GM19324 (cell line): ENCODE data around the gene CERS5.
"Not testable (repeated sequence)": the region's sequence is repeated elsewhere in the genome, so short reads cannot be mapped to it uniquely, and the experiment has no call there.

Source experiments
- ATAC-seq: cut with Tn5 transposase; IDR thresholded peaks from one replicate; pipeline ENCODE4 v1.9.1; 2021; ENCODE audit warnings: mild to moderate bottlenecking, moderate library complexity; ENCODE audit not compliant: unreplicated experiment, low FRiP score

The CERS5 gene

DNA sequence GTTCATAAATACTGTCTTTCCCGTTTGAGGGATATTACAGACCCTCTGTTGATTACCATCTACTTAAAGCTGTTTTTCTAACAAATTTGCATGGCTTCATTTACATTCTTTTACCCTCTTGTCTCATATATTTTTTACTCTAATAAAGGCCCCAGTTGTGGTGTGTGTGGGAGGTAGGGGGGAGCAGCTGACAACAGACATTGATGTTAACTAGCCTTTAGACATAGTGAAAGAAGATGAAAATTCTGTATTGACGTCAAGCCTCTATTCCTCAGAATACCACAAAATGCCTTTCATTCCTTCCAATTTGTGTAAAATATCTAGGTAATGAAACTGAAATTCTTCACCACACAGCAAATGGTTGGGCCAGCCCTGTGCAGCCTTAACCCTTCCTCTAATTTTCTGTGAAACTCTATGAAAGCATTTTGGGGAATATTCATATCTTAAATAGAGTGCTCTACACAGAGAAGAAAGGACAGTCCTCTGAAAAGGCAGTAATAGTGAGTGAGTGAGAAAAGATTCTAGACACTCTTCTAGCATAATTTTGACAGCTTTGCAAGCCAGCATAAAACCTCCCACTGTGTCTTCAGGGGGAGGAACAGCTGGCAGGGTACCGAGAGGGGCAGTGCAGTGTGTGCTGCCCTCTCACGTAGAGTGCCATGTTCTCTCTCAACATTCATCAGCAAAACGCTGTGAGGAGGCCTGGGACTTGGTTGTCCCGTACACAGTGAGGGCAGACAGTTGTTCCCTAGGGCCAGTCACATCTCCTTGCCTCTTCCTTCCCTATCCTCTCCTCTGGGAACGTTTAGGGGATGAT, 20.1 kb upstream of the CERS5 start:
- no peak for ATAC-seq

DNA sequence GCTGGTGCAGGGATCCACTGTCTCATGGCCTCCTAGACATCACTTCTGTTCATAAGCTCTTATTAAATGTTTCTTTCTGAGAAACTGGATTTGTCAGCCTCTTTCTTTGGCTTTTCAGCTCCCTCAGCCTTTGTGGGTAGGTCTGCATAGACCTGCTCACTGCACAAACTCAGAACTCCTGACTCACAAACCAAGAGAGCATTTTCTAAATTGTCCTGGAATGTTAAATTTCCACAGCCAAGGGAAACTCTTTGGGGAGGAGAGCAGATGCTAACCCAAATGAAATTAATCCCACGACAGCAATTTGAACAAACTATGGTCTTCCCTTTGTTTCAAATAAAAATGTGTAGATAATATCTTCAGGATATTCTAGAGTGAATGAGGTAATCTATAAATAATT, 19.5 kb upstream of the CERS5 start:
- no peak for ATAC-seq

DNA sequence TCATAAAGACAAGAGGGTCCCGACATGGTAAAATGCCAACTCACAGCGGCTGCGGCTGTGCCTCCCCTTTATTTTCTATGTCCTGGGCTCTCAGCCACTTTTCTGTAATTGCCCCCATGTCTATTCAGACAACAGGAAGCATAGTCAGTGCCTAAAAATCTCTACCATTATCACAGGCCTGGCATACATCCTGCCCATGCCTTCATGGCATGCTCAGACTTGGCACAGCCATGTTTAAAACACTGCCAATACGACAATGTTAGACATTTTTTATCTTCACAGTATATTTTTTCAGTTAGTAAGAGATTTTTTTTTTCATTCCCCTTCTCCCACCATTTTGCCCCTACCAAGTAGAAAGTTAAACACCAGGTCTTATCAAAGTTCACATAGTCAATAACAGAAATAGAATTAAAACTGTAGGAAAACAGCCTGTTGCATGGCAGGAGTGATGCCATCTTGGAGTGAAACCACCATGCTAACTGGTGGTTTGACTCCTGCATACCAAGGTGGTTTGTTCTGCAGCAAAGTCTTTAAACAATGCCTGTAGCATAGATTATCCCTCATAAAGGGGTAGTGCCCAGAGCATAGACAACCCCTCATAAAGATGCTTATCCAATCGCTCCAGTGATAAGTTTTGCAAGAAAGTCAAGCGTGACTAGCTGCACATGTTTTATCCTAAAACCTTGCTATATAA, 18.9 kb upstream of the CERS5 start:
- ATAC-seq, result no peak

DNA sequence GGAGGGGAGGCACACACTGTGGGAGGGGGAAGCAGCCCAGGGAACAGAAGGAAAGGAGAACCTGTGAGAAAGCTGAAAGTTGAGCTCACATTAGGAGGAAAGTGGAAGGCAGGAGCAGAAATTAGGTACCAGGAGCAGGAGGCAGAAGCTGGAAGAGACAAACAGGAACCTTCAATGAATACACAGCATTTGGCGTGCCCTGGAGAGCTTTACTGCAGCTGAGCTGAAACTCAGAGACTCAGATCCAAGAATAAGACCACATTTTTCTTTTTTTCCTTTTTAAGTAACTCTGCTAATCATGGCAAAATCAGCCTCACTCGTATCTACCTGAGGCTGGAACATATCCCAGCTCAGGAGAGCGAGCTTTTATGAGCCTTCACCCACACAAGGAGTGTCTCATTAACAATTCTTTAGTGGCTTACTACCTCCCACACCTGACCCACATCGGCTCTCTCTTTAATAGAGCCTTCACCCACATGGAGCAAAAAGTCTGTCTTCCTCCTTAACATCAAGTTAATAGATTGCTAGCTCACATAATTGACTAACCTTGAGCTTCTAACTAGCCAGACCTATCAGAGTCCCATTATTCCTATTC, 18.2 kb upstream of the CERS5 start:
- ATAC-seq, result no peak

DNA sequence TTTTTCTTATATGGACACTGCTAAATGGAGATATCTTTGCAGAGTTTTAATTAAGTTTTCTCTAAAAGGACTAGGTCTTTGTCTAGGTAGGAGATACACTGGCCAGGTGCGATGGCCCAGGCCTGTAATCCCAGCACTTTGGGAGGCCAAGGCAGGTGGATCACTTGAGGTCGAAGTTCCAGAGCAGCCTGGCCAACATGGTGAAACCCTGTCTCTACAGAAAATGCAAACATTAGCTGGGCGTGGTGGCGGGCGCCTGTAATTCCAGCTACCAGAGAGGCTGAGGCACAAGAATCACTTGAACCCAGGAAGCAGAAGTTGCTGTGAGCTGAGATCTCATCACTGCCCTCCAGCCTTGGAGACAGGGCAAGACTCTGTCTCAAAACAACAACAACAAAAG, 17.1 kb upstream of the CERS5 start:
- ATAC-seq, result no peak

DNA sequence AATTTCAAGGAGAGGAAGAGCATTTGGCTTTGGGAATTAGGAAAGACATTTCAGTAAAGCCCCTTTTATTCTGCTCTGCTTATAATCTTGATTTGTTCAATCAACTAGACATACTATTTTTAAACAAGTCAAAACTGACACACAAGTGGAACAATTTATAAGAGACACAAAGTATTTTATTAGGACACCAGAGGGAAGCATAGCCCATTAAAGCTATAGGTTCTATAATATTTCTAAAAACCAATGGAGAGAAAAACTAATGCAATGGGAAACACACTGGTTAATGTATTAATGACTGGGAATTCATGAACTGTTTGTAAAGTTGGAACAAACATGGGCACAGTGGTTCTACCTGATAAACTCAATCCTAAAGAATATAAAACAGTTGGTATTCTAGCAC, 15.3 kb upstream of the CERS5 start:
- no peak for ATAC-seq

DNA sequence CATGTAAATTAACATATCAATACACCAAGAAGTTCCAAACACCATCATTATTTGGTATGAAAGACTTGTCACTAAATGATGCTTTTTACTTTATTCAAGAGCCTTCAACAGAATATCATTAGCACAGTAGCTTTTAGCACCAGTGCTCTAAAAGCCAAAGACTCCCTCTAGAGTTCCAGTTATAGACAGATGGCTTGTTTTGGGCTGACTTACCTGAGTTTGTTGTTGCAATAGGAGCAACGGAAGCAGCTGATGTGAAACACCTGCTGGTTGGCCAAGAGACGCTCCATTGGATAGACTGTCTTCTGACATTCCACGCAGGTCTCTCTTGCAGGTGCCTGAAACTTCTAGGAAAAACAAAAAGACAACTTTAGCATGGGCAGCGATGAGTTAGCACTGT, 14.5 kb upstream of the CERS5 start:
- ATAC-seq, result no peak

DNA sequence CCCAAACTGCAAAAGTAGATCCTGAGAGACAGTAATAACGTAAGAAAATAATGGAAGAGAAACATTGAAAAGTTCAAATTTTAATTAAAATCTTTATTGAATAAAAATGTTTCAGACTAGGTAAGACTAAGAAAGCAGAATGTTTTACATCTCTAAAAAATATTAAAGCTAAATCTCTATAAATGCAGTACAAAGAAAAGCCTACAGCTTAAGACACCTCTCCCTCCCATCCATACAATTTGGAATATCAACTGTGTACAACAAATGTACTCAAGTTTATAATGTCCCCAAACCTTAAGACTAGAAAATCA, 8.5 kb upstream of the CERS5 start:
- no peak for ATAC-seq

DNA sequence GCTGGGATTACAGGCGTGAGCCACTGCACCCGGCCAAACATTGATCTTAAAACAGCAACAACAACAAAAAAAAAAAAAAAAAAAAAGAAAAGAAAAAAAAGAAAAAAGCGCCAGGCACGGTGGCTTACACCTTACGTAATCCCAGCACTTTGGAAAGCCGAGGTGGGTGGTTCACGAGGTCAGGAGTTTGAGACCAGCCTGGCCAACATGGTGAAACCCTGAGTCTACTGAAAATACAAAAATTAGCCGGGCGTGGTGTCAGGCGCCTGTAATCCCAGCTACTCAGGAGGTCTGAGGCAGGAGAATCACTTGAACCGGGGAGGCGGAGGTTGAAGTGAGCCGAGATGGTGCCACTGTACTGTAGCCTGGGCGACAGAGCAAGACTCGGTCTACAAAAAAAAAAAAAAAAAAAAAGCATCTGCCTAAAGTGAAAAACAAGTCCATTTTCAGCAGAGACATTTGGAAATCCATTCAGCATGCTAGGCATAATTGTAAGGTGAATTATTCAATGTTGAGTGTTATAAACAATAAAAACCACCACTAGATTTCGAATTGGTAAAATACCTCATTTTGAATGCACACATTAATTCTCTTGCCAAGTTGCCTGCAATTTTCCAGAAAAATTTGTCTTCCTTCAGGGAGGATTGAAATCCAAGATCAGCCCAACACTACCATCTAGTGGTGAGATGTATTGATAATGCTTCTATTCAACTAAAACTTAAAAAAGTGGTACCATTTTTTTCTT, 8.0 kb upstream of the CERS5 start:
- ATAC-seq, result no peak

DNA sequence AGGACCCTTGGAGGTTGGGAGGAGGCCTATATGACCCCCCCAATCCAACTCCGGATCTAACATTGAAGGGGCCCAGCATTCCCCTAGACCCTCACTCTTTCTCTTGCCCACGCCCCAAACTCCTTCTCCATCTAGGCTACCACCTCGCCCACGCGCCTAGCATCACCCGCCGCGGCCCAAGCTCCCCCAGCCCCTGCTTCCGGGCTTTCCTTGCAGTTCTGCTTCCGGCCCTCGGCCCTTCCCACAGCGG, 445 bp downstream of the CERS5 start:
- ATAC-seq, result no peak

DNA sequence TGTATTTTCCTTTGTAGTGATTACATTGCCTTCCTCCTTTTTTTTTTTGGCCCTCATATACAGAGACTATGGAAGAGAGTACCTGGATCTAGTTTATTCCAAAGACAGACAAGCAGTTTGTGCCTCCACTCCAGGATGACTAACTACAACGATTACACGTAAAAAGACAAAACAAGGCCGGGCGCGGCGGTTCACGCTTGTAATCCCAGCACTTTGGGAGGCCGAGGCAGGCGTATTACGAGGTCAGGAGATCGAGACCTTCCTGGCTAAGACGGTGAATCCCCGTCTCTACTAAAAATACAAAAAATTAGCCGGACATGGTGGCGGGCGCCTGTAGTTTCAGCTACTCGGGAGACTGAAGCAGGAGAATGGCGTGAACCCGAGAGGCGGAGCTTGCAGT, 2.2 kb downstream of the CERS5 start:
- no peak for ATAC-seq

DNA sequence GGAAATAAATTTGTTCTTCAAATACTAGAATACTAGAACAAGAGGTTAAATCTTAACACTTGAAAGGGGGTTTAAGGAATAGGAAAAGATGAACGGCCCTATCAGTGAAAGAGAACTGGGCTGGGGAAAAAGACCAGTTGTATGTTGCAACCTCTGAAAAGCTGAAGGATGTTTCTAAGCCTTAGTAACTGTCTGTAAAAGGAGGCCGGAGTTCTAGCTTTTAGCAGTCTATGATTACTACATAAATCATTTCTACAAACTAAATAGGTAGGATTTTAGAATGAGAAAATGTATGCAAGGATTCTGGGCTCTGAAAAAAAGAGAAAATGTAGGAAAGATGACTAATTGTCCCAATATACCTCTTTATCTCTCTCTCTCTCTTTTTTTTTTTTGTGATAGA, 4.9 kb downstream of the CERS5 start:
- ATAC-seq, result no peak

DNA sequence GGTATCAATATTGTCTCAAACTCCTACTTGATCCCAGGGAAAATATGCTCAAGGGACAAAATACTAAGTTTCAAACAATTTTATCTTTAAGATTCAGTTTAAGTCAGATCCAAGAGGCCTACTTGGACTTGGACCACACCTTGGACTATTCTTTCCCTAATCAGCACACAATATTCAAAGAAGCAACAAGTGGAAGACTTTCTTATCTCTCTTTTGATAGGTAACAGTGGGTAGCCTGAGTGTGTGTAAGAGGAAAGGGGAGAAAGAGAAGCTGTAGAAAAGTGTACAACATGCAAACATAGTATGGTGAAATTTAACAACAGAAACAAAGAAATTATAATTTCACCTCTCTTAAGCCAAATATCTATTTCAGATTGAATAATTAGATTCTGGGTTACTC, 6.5 kb downstream of the CERS5 start:
- ATAC-seq, result no peak

DNA sequence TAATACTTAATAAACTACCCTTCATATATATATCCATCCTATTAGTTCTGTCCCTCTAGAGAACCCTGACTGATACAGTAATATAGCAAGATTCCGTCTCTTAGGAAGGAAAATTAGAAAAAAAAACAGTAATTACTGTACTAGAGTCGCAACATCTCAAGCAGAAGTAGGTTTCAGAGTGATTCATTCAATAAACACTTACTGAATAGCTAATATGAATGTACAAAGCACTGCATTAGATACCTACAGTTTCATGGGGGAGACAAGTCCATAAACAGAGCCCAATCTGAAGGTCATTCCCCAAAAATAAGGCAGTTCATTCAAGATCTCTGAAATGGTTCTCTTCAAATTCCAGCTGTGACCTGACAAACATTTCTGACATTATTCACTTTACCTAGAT, 9.9 kb downstream of the CERS5 start:
- no peak for ATAC-seq

DNA sequence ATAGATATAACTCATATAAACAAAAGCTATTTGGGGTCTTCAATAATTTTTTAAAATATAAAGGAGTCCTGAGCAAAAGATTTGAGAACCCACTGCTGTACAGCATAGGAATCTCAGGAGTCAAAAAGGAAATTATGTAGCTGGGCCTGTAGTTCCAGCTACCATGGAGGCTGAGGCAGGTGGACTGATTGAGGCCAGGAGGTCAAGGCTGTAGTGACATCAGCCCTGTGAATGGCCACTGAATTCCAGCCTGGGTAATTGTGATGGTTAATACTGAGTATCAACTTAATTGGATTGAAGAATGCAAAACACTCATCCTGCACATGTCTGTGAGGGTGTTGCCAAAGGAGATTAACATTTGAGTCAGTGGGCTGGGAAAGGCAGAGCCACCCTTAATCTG, 10.5 kb downstream of the CERS5 start:
- ATAC-seq, result no peak

DNA sequence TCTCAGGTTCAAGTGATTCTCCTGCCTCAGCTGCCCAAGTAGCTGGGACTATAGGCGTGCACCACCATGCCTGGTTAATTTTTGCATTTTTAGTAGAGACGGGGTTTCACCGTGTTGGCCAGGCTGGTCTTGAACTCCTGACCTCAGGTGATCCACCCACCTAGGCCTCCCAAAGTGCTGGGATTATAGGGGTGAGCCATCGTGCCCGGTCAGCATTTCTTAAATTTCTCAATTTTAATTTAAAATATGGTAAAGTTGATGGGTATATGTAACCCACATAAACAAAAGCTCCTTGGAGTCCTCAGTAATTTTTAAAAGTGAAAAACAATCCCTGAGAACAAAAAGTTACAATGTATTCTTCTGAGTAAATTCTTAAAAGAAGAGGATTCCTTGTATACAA, 12.2 kb downstream of the CERS5 start:
- not testable (repeated sequence) for ATAC-seq

DNA sequence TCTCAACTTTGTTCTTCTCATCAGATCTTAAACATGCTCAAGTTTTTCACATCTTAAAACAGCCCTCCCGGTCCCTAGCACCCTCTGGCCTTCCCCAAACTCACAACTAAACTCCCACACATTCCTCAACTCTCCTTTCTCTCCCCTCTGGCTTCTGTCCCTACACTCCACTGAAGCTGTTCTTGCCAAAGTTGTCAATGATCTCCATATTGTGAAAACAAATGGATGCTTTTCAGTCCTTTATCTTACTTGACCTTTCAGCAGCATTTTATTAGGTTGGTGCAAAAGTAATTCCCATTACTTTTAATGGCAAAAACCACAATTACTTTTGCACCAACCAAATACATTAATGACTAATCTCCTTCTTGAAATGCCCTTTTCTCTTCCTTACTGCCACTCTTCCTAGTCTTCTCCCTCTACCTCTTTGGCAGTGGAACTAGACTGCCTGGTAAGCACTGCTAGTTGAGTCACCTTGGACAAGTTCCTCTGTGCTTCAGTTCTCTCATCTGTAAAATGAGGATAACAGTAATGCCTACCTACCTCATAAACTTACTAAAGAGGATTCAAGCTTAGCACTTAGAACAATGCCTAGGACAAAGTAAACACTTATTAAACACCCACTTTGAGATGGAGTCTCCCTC, 16.0 kb downstream of the CERS5 start:
- ATAC-seq, result no peak

DNA sequence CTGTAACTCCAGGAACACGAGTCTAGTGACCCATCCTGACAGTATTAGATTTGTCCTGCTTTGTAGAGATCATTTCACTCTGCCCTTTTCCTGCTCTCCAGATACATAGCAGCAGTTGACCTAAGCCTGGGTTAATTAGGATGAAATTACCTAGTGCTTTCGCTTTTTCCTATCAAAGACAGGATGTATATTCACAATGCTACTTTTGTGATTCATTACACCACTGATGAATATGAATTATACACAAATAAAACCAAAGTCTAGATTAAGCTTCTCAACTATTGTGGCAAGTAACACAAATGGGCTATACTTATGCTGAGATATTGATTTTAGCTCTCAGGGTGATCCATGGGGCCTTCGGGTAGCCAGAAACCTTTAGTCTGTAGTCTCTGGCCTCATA, 17.9 kb downstream of the CERS5 start:
- ATAC-seq, result no peak

DNA sequence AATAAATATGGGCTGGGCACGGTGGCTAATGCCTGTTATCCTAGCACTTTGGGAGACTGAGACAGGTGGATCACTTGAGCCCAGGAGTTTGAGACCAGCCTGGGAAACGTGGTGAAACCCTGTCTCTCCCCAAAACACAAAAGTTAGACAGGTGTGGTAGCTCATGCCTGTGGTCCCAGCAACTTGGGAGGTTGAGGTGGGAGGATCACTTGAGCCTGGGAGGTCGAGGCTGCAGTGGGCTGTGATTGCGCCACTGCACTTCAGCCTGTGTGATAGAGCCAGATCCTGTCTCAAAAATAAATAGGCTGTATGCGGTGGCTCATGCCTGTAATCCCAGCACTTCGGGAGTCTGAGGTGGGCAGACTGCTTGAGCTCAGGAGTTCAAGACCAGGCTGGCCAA, 19.2 kb downstream of the CERS5 start:
- not testable (repeated sequence) for ATAC-seq

DNA sequence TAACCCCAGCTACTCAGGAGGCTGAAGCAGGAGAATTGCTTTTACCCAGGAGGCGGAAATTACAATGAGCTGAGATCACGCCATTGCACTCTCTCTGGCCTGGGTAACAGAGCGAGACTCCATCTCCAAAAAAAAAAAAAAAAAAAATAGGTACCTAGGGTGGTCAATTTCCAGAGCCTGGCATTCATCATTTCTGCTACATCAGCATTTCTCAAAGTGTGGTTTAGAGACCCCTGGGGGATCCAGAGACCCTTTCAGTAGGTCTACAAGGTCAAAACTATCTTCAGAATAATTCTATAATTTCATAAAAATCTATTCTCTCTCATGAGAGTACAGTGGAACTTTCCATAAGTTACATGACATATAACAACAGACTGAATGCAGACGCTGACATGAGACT, 19.9 kb downstream of the CERS5 start:
- ATAC-seq, result no peak

DNA sequence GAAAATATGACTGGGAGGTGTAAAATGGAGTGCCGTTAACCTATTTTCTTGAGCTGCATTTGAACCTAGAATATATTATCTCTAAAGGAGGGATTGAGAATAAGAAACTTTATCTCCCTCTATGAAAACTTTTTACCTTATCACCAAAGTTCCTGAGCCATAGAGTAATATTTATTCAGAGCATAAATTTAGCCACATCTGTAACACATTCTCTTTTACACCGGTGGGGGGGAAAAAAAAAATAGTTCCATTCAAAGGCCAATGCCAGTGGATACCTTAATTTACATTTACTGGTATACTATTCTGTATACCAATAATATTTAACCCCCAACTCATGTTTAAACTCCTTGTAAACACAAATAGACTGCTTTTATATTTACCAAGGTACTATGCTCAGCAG, 21.7 kb downstream of the CERS5 start:
- no peak for ATAC-seq
